GM12878 (cell line): ENCODE results near the gene WDR72.

Experiments
- BACH1 ChIP-seq: fragments of 450-650 bp; IDR thresholded peaks from 2 replicates; pipeline ENCODE4 v1.6.1; 2017; ENCODE audit warnings: mild to moderate bottlenecking, borderline replicate concordance
- EZH2 ChIP-seq: IDR thresholded peaks from 2 replicates; pipeline ENCODE4 v1.6.1; 2012; ENCODE audit warnings: low read depth, mild to moderate bottlenecking, control low read depth, inconsistent platforms, low read length, borderline replicate concordance; ENCODE audit not compliant: control insufficient read depth
- MYC ChIP-seq: IDR thresholded peaks from 2 replicates; pipeline ENCODE4 v1.6.1; 2011; ENCODE audit warnings: mild to moderate bottlenecking, low read length, moderate library complexity, inconsistent platforms; ENCODE audit not compliant: insufficient read depth, insufficient replicate concordance, insufficient read length, severe bottlenecking
- SIN3A ChIP-seq: IDR thresholded peaks from 2 replicates; pipeline ENCODE4 v1.6.1; 2012; ENCODE audit warnings: low read depth, low read length, improper control_type of control experiment
- TF ChIP-seq, protein P1 (sequence below): fragments of 450-650 bp; IDR thresholded peaks from 2 replicates; pipeline ENCODE4 v1.6.1; 2017; ENCODE audit warnings: mild to moderate bottlenecking, moderate library complexity
- TF ChIP-seq, protein P2 (sequence below): IDR thresholded peaks from 2 replicates; pipeline ENCODE4 v1.6.1; 2012; ENCODE audit warnings: low read depth, low read length, improper control_type of control experiment
- TF ChIP-seq, protein P3 (sequence below), 3 experiments: IDR thresholded peaks in 2 of 3; conservative IDR thresholded peaks in 1 of 3; 2 replicates each; pipeline ENCODE4 v1.5.1; 2011; ENCODE audit warnings: low read depth in 3 of 3, low read length in 3 of 3, mild to moderate bottlenecking in 3 of 3, control low read depth in 2 of 3, moderate library complexity in 2 of 3, inconsistent platforms in 1 of 3, mixed read lengths in 1 of 3; ENCODE audit not compliant: control insufficient read depth in 2 of 3, insufficient read depth in 1 of 3; ENCODE audit errors: extremely low read depth in 1 of 3
- TF ChIP-seq, protein P4 (sequence below): IDR thresholded peaks from 2 replicates; pipeline ENCODE4 v1.6.1; 2012; ENCODE audit warnings: mild to moderate bottlenecking, low read depth, low read length

DNA sequence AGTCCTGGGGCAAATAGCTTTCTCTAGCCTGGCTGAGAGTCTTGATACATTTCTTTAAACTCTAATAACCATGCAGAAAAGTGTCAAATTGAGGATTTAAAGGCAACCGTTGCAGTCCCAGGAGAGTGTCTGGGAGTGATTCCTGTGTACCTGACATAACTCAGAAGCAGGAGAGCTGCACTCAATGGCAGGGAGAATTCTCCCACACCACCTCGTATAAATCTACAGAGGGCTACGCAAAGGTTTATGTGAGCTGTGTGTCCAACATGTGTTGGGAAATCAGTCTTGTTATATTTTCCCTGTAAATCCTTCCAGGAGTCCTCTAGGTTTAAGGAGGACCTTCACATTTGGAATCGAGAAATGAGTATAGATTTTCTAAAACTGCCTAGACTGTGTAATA lies 192.6 kb downstream of the WDR72 start:
- no peak for TF ChIP-seq SIN3A
- TF ChIP-seq MYC = no peak
- TF ChIP-seq, protein P1, sequence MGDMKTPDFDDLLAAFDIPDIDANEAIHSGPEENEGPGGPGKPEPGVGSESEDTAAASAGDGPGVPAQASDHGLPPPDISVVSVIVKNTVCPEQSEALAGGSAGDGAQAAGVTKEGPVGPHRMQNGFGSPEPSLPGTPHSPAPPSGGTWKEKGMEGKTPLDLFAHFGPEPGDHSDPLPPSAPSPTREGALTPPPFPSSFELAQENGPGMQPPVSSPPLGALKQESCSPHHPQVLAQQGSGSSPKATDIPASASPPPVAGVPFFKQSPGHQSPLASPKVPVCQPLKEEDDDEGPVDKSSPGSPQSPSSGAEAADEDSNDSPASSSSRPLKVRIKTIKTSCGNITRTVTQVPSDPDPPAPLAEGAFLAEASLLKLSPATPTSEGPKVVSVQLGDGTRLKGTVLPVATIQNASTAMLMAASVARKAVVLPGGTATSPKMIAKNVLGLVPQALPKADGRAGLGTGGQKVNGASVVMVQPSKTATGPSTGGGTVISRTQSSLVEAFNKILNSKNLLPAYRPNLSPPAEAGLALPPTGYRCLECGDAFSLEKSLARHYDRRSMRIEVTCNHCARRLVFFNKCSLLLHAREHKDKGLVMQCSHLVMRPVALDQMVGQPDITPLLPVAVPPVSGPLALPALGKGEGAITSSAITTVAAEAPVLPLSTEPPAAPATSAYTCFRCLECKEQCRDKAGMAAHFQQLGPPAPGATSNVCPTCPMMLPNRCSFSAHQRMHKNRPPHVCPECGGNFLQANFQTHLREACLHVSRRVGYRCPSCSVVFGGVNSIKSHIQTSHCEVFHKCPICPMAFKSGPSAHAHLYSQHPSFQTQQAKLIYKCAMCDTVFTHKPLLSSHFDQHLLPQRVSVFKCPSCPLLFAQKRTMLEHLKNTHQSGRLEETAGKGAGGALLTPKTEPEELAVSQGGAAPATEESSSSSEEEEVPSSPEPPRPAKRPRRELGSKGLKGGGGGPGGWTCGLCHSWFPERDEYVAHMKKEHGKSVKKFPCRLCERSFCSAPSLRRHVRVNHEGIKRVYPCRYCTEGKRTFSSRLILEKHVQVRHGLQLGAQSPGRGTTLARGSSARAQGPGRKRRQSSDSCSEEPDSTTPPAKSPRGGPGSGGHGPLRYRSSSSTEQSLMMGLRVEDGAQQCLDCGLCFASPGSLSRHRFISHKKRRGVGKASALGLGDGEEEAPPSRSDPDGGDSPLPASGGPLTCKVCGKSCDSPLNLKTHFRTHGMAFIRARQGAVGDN = no peak
- TF ChIP-seq, protein P2, sequence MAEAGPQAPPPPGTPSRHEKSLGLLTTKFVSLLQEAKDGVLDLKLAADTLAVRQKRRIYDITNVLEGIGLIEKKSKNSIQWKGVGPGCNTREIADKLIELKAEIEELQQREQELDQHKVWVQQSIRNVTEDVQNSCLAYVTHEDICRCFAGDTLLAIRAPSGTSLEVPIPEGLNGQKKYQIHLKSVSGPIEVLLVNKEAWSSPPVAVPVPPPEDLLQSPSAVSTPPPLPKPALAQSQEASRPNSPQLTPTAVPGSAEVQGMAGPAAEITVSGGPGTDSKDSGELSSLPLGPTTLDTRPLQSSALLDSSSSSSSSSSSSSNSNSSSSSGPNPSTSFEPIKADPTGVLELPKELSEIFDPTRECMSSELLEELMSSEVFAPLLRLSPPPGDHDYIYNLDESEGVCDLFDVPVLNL = no peak
- TF ChIP-seq, protein P3, sequence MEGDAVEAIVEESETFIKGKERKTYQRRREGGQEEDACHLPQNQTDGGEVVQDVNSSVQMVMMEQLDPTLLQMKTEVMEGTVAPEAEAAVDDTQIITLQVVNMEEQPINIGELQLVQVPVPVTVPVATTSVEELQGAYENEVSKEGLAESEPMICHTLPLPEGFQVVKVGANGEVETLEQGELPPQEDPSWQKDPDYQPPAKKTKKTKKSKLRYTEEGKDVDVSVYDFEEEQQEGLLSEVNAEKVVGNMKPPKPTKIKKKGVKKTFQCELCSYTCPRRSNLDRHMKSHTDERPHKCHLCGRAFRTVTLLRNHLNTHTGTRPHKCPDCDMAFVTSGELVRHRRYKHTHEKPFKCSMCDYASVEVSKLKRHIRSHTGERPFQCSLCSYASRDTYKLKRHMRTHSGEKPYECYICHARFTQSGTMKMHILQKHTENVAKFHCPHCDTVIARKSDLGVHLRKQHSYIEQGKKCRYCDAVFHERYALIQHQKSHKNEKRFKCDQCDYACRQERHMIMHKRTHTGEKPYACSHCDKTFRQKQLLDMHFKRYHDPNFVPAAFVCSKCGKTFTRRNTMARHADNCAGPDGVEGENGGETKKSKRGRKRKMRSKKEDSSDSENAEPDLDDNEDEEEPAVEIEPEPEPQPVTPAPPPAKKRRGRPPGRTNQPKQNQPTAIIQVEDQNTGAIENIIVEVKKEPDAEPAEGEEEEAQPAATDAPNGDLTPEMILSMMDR (IDR thresholded peaks at IDR 0.05 in 2 of 3, conservative IDR thresholded peaks at IDR 0.05 in 1 of 3; ENCODE audit: control insufficient read depth in 2 of 3, extremely low read depth in 1 of 3, insufficient read depth in 1 of 3, low read depth in 3 of 3, low read length in 3 of 3) = no peak
- TF ChIP-seq, protein P4, sequence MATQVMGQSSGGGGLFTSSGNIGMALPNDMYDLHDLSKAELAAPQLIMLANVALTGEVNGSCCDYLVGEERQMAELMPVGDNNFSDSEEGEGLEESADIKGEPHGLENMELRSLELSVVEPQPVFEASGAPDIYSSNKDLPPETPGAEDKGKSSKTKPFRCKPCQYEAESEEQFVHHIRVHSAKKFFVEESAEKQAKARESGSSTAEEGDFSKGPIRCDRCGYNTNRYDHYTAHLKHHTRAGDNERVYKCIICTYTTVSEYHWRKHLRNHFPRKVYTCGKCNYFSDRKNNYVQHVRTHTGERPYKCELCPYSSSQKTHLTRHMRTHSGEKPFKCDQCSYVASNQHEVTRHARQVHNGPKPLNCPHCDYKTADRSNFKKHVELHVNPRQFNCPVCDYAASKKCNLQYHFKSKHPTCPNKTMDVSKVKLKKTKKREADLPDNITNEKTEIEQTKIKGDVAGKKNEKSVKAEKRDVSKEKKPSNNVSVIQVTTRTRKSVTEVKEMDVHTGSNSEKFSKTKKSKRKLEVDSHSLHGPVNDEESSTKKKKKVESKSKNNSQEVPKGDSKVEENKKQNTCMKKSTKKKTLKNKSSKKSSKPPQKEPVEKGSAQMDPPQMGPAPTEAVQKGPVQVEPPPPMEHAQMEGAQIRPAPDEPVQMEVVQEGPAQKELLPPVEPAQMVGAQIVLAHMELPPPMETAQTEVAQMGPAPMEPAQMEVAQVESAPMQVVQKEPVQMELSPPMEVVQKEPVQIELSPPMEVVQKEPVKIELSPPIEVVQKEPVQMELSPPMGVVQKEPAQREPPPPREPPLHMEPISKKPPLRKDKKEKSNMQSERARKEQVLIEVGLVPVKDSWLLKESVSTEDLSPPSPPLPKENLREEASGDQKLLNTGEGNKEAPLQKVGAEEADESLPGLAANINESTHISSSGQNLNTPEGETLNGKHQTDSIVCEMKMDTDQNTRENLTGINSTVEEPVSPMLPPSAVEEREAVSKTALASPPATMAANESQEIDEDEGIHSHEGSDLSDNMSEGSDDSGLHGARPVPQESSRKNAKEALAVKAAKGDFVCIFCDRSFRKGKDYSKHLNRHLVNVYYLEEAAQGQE = no peak
- no peak for TF ChIP-seq BACH1
- TF ChIP-seq EZH2 = no peak
